ENCODE measurements around the gene PGA3. TPM values are rescaled to one million over a fixed set of nuclear protein-coding genes. Genes with fewer than 3 reads are reported as not detected.

PGA3 gene
- total RNA-seq, 6 experiments from 2014 or later = 0.21 to 0.37 (median 0.24) TPM; not detected in 1

- TF ChIP-seq, protein P1, sequence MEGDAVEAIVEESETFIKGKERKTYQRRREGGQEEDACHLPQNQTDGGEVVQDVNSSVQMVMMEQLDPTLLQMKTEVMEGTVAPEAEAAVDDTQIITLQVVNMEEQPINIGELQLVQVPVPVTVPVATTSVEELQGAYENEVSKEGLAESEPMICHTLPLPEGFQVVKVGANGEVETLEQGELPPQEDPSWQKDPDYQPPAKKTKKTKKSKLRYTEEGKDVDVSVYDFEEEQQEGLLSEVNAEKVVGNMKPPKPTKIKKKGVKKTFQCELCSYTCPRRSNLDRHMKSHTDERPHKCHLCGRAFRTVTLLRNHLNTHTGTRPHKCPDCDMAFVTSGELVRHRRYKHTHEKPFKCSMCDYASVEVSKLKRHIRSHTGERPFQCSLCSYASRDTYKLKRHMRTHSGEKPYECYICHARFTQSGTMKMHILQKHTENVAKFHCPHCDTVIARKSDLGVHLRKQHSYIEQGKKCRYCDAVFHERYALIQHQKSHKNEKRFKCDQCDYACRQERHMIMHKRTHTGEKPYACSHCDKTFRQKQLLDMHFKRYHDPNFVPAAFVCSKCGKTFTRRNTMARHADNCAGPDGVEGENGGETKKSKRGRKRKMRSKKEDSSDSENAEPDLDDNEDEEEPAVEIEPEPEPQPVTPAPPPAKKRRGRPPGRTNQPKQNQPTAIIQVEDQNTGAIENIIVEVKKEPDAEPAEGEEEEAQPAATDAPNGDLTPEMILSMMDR (IDR thresholded peaks at IDR 0.05) = no peak
- H3K27ac Mint-ChIP-seq = no peak overlapping the region
- H3K9me3 Mint-ChIP-seq = no peaks in the 10 kb centered on the region
- H3K27me3 Mint-ChIP-seq (ENCODE audit: insufficient read depth) = no peaks in the 10 kb centered on the region; the same call in 1 of the 2 replicates
- DNase-seq = no peak
- peaks cover 11% of the 10 kb centered on the region; the same call in 1 of the 2 replicates for H3K4me1 Mint-ChIP-seq (ENCODE audit: low read depth)
- no peak overlapping the region for H3K4me3 Mint-ChIP-seq
- no peaks in the 10 kb centered on the region for H3K36me3 Mint-ChIP-seq (ENCODE audit: low read depth)
These were observed 53.6 kb downstream of the PGA3 start for GRCh38 chr11:61256710-61257482.

DNA sequence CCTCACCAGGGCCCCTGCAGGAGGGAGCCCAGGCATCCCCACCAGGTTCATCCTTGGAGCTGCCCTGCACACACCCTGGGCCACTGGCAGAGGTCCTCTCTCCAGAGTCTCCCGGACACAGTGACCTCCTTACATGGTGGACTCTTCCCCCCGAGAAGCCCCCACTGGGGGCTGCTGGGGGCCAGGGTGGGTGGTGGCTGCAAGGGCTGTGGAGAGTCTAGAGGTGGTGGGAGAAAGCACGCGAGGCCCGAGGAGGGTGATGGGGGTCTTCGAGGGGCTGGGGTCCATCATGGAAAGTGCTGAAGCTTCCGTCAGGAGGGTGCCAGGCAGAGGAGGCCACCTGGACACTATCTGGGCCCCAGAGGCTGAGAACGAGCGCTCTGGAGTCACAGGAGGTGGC lies 55.2 kb downstream of the PGA3 start:
- H3K4me3 Mint-ChIP-seq = no peak overlapping the region
- no peak for DNase-seq
- no peaks in the 10 kb centered on the region for H3K9me3 Mint-ChIP-seq
- H3K4me1 Mint-ChIP-seq (ENCODE audit: low read depth) = peaks cover 11% of the 10 kb centered on the region; the same call in 1 of the 2 replicates
- no peak overlapping the region for H3K27ac Mint-ChIP-seq
- no peaks in the 10 kb centered on the region; the same call in none of the 2 replicates for H3K27me3 Mint-ChIP-seq (ENCODE audit: insufficient read depth)
- no peaks in the 10 kb centered on the region for H3K36me3 Mint-ChIP-seq (ENCODE audit: low read depth)
- TF ChIP-seq, protein P1 (IDR thresholded peaks at IDR 0.05) = no peak

DNA sequence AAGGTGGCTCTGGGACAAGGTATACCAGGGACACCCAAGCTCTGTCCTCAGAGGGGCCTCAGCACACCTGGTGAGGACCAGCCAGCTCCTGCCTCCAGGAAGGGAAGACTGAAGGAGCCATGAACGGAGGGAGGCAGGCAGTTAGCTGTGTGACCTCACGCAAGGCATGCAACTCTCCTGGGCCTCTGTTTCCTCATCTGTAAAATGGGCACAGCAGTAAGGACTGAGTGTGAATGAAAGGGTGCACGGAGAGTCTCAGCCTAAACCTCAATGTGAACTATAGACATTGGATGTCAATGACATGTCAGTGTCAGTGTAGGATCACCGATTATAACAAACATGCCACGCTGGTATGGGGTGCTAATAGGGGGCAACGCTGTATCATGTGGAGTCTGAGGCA lies 56.0 kb downstream of the PGA3 start:
- no peak for DNase-seq
- Mint-ChIP-seq H3K27me3 (ENCODE audit: insufficient read depth) (no peaks in the 10 kb centered on the region; the same call in none of the 2 replicates), H3K4me1 (ENCODE audit: low read depth) (peaks cover 11% of the 10 kb centered on the region; the same call in 1 of the 2 replicates), H3K4me3 (no peak overlapping the region), H3K9me3 (no peaks in the 10 kb centered on the region), H3K36me3 (ENCODE audit: low read depth) (no peaks in the 10 kb centered on the region), H3K27ac (no peak overlapping the region)
- TF ChIP-seq, protein P1 (IDR thresholded peaks at IDR 0.05) = no peak

Other genes with a start within 250 kb of the PGA3 start
- gene CD6, start 231.8 kb upstream of the PGA3 start, total RNA-seq (2021; fragmentation: NEBNext Ultra II Directional; extraction: Animal tissue kit (Norgen Biotek cat#: 25700)) = not detected
- gene CD5, start 101.0 kb upstream of the PGA3 start, total RNA-seq (2021; fragmentation: NEBNext Ultra II Directional; extraction: Animal tissue kit (Norgen Biotek cat#: 25700)) = not detected
- 10 to 100 TPM; 14.6 to 17.0 (median 16.0) TPM for gene VPS37C, start 42.1 kb upstream of the PGA3 start, total RNA-seq (2021; fragmentation: NEBNext Ultra II Directional; extraction: Animal tissue kit (Norgen Biotek cat#: 25700))
- gene PGA4, start 18.8 kb downstream of the PGA3 start, total RNA-seq (2021; fragmentation: NEBNext Ultra II Directional; extraction: Animal tissue kit (Norgen Biotek cat#: 25700)) = not detected
- not detected for gene PGA5, start 37.7 kb downstream of the PGA3 start, total RNA-seq (2021; fragmentation: NEBNext Ultra II Directional; extraction: Animal tissue kit (Norgen Biotek cat#: 25700))
- 1 to 10 TPM in 1 of 6 experiments, under 1 TPM in 5; 0.47 to 1.5 (median 0.74) TPM for gene VWCE, start 91.8 kb downstream of the PGA3 start, total RNA-seq (2021; fragmentation: NEBNext Ultra II Directional; extraction: Animal tissue kit (Norgen Biotek cat#: 25700))
- 100 to 1,000 TPM; 241 to 285 (median 267) TPM for gene DDB1, start 129.6 kb downstream of the PGA3 start, total RNA-seq (2021; fragmentation: NEBNext Ultra II Directional; extraction: Animal tissue kit (Norgen Biotek cat#: 25700))
- gene TKFC, start 129.7 kb downstream of the PGA3 start, total RNA-seq (2021; fragmentation: NEBNext Ultra II Directional; extraction: Animal tissue kit (Norgen Biotek cat#: 25700)) = 10 to 100 TPM; 27.3 to 43.0 (median 31.8) TPM
- 10 to 100 TPM; 38.7 to 52.8 (median 46.7) TPM for gene CYB561A3, start 158.4 kb downstream of the PGA3 start, total RNA-seq (2021; fragmentation: NEBNext Ultra II Directional; extraction: Animal tissue kit (Norgen Biotek cat#: 25700))
- gene TMEM138, start 158.9 kb downstream of the PGA3 start, total RNA-seq (2021; fragmentation: NEBNext Ultra II Directional; extraction: Animal tissue kit (Norgen Biotek cat#: 25700)) = 10 to 100 TPM; 49.0 to 63.1 (median 58.0) TPM
- gene TMEM216, start 189.1 kb downstream of the PGA3 start, total RNA-seq (2021; fragmentation: NEBNext Ultra II Directional; extraction: Animal tissue kit (Norgen Biotek cat#: 25700)) = 1 to 10 TPM; 5.9 to 9.5 (median 8.3) TPM
- 10 to 100 TPM; 56.9 to 72.4 (median 64.8) TPM for gene CPSF7, start 226.5 kb downstream of the PGA3 start, total RNA-seq (2021; fragmentation: NEBNext Ultra II Directional; extraction: Animal tissue kit (Norgen Biotek cat#: 25700))
- gene SDHAF2, start 226.6 kb downstream of the PGA3 start, total RNA-seq (2021; fragmentation: NEBNext Ultra II Directional; extraction: Animal tissue kit (Norgen Biotek cat#: 25700)) = 10 to 100 TPM; 33.9 to 43.0 (median 38.3) TPM

Data from HFFc6 (cell line).